Measurements from ENCODE around the gene FYN.

The FYN gene

GRCh38 chr6:111866857-111867256 is 6.4 kb downstream of the FYN start:
- Histone ChIP-seq H4K20me1 (ENCODE audit: control insufficient read depth, insufficient read depth, low read depth, low read length) (no peaks in the 10 kb centered on the region), H3K4me1 (ENCODE audit: control insufficient read depth, low read length) (peaks cover 13% of the 10 kb centered on the region), H3K27me3 (ENCODE audit: control insufficient read depth, low read length) (peaks cover 3% of the 10 kb centered on the region; the same call in 1 of the 2 replicates), H3K27ac (ENCODE audit: low read depth, low read length) (no peak overlapping the region), H3K4me2 (ENCODE audit: low read length) (no peak overlapping the region), H3K4me3 (ENCODE audit: low read length) (no peak overlapping the region), H3K9me2 (replicated peaks; ENCODE audit: control insufficient read depth, low read length) (no peaks in the 10 kb centered on the region), H3K36me3 (ENCODE audit: control insufficient read depth, low read length) (no peaks in the 10 kb centered on the region), H3K9me3 (ENCODE audit: control insufficient read depth, insufficient read depth, low read length) (no peaks in the 10 kb centered on the region), H3K79me2 (ENCODE audit: control insufficient read depth, low read length) (peaks cover 20% of the 10 kb centered on the region), H3F3A (ENCODE audit: control insufficient read depth, insufficient read depth) (no peaks in the 10 kb centered on the region; the same call in 1 of the 2 replicates)
- TF ChIP-seq CTCF (IDR thresholded peaks at IDR 0.05; ENCODE audit: low read depth, low read length, poor library complexity, severe bottlenecking) (no peak), EZH2phosphoT487 (IDR thresholded peaks at IDR 0.05; ENCODE audit: borderline replicate concordance, low read length) (no peak)

GRCh38 chr6:111865909-111866546 is 7.2 kb downstream of the FYN start:
- Histone ChIP-seq H3K4me1 (ENCODE audit: control insufficient read depth, low read length) (peaks cover 4% of the 10 kb centered on the region), H3K4me2 (ENCODE audit: low read length) (no peak overlapping the region), H3K9me3 (ENCODE audit: control insufficient read depth, insufficient read depth, low read length) (no peaks in the 10 kb centered on the region), H3K36me3 (ENCODE audit: control insufficient read depth, low read length) (no peaks in the 10 kb centered on the region), H3K27me3 (ENCODE audit: control insufficient read depth, low read length) (no peaks in the 10 kb centered on the region), H4K20me1 (ENCODE audit: control insufficient read depth, insufficient read depth, low read depth, low read length) (no peaks in the 10 kb centered on the region), H3K79me2 (ENCODE audit: control insufficient read depth, low read length) (peaks cover 16% of the 10 kb centered on the region), H3F3A (ENCODE audit: control insufficient read depth, insufficient read depth) (no peaks in the 10 kb centered on the region; the same call in 1 of the 2 replicates), H3K4me3 (ENCODE audit: low read length) (no peak overlapping the region), H3K9me2 (replicated peaks; ENCODE audit: control insufficient read depth, low read length) (no peaks in the 10 kb centered on the region), H3K27ac (ENCODE audit: low read depth, low read length) (no peak overlapping the region)
- TF ChIP-seq CTCF (IDR thresholded peaks at IDR 0.05; ENCODE audit: low read depth, low read length, poor library complexity, severe bottlenecking) (no peak), EZH2phosphoT487 (IDR thresholded peaks at IDR 0.05; ENCODE audit: borderline replicate concordance, low read length) (no peak)

- H3K27me3 ChIP-seq (ENCODE audit: control insufficient read depth, low read length) = no peaks in the 10 kb centered on the region
- H3K9me3 ChIP-seq (ENCODE audit: control insufficient read depth, insufficient read depth, low read length) = no peaks in the 10 kb centered on the region
- H3K4me3 ChIP-seq (ENCODE audit: low read length) = no peak overlapping the region
- H3K4me1 ChIP-seq (ENCODE audit: control insufficient read depth, low read length) = peaks cover 1% of the 10 kb centered on the region; the same call in 1 of the 2 replicates
- H3K79me2 ChIP-seq (ENCODE audit: control insufficient read depth, low read length) = peaks cover 16% of the 10 kb centered on the region
- no peak overlapping the region for H3K27ac ChIP-seq (ENCODE audit: low read depth, low read length)
- H3F3A ChIP-seq (ENCODE audit: control insufficient read depth, insufficient read depth) = no peaks in the 10 kb centered on the region
- H3K36me3 ChIP-seq (ENCODE audit: control insufficient read depth, low read length) = no peaks in the 10 kb centered on the region
- H4K20me1 ChIP-seq (ENCODE audit: control insufficient read depth, insufficient read depth, low read depth, low read length) = no peaks in the 10 kb centered on the region
- H3K4me2 ChIP-seq (ENCODE audit: low read length) = no peak overlapping the region
- H3K9me2 ChIP-seq (replicated peaks; ENCODE audit: control insufficient read depth, low read length) = no peaks in the 10 kb centered on the region
- TF ChIP-seq CTCF (IDR thresholded peaks at IDR 0.05; ENCODE audit: low read depth, low read length, poor library complexity, severe bottlenecking) = no peak
- no peak for TF ChIP-seq EZH2phosphoT487 (IDR thresholded peaks at IDR 0.05; ENCODE audit: borderline replicate concordance, low read length)
These were observed 8.1 kb downstream of the FYN start for GRCh38 chr6:111865049-111865585.

Data from DOHH2 (cell line).